DOHH2 (cell line): ENCODE data around the gene ABCG1.
A peak's percentile ranks its signal among the peaks of the same experiment; 100 is the strongest.

ENCODE experiments used
- H3F3A ChIP-seq: fragments of 200-600 bp; sonication (generic), shearing (Covaris generic); 2 replicates; pipeline ENCODE4 v1.6.0; 2016; ENCODE audit warnings: antibody characterized with exemption, mild to moderate bottlenecking; ENCODE audit not compliant: control insufficient read depth, insufficient read depth
- H3K27ac ChIP-seq: fragments of 200-600 bp; sonication (generic); 2 replicates; pipeline ENCODE4 v1.5.1; 2014; ENCODE audit warnings: low read depth, mild to moderate bottlenecking, low read length, moderate library complexity
- H3K27me3 ChIP-seq: fragments of 200-600 bp; sonication (generic); 2 replicates; pipeline ENCODE4 v1.6.1; 2014; ENCODE audit warnings: mild to moderate bottlenecking, low read length, mixed read lengths; ENCODE audit not compliant: control insufficient read depth
- H3K36me3 ChIP-seq: fragments of 200-600 bp; sonication (generic); 2 replicates; pipeline ENCODE4 v1.6.1; 2014; ENCODE audit warnings: mild to moderate bottlenecking, low read length, moderate library complexity, mixed read lengths; ENCODE audit not compliant: control insufficient read depth
- H3K4me1 ChIP-seq: fragments of 200-600 bp; sonication (generic); 2 replicates; pipeline ENCODE4 v1.6.1; 2014; ENCODE audit warnings: mild to moderate bottlenecking, low read length, mixed read lengths; ENCODE audit not compliant: control insufficient read depth
- H3K4me2 ChIP-seq: fragments of 200-600 bp; sonication (generic); 2 replicates; pipeline ENCODE4 v1.6.0; 2014; ENCODE audit warnings: mild to moderate bottlenecking, low read length, moderate library complexity
- H3K4me3 ChIP-seq: fragments of 200-600 bp; sonication (generic); 2 replicates; pipeline ENCODE4 v1.5.1; 2014; ENCODE audit warnings: mild to moderate bottlenecking, low read length, mixed read lengths
- H3K79me2 ChIP-seq: fragments of 200-600 bp; sonication (generic); 2 replicates; pipeline ENCODE4 v1.6.1; 2014; ENCODE audit warnings: mild to moderate bottlenecking, low read length, mixed read lengths; ENCODE audit not compliant: control insufficient read depth
- H3K9me2 ChIP-seq: fragments of 200-600 bp; sonication (generic); replicated peaks from 2 replicates; pipeline ENCODE4 v1.6.1; 2014; ENCODE audit warnings: mild to moderate bottlenecking, low read length, mixed read lengths; ENCODE audit not compliant: control insufficient read depth
- H3K9me3 ChIP-seq: fragments of 200-600 bp; sonication (generic); 2 replicates; pipeline ENCODE4 v1.6.1; 2014; ENCODE audit warnings: antibody characterized with exemption, low read length, mixed read lengths; ENCODE audit not compliant: control insufficient read depth, insufficient read depth
- H4K20me1 ChIP-seq: fragments of 200-600 bp; sonication (generic); 2 replicates; pipeline ENCODE4 v1.6.0; 2014; ENCODE audit warnings: low read depth, mild to moderate bottlenecking, antibody characterized with exemption, low read length, moderate library complexity; ENCODE audit not compliant: control insufficient read depth, insufficient read depth
- CTCF ChIP-seq: fragments of 200-600 bp; sonication (generic); IDR thresholded peaks from one replicate; pipeline ENCODE4 v1.5.1; 2014; ENCODE audit warnings: antibody characterized with exemption, mild to moderate bottlenecking, low read depth, low read length; ENCODE audit not compliant: poor library complexity, severe bottlenecking
- EZH2phosphoT487 ChIP-seq: fragments of 200-600 bp; sonication (generic); IDR thresholded peaks from 2 replicates; pipeline ENCODE4 v1.6.1; 2017; ENCODE audit warnings: borderline replicate concordance, mild to moderate bottlenecking, antibody characterized with exemption, low read length, moderate library complexity, mixed read lengths

Gene ABCG1

GRCh38 chr21:42317826-42318746 lies 99.1 kb downstream of the ABCG1 start:
- H3F3A ChIP-seq: no peaks in the 10 kb centered on the region
- no peaks in the 10 kb centered on the region for H3K36me3 ChIP-seq
- H3K4me2 ChIP-seq: no peak overlapping the region
- no peaks in the 10 kb centered on the region for H3K9me2 ChIP-seq
- no peak overlapping the region for H3K27ac ChIP-seq
- no peaks in the 10 kb centered on the region for H3K9me3 ChIP-seq
- H3K4me1 ChIP-seq: peaks cover 14% of the 10 kb centered on the region
- no peak overlapping the region for H3K4me3 ChIP-seq
- H4K20me1 ChIP-seq: no peaks in the 10 kb centered on the region
- TF ChIP-seq EZH2phosphoT487 (no peak), CTCF (no peak)
- H3K79me2 ChIP-seq: no peaks in the 10 kb centered on the region
- H3K27me3 ChIP-seq: peaks cover 11% of the 10 kb centered on the region

- Histone ChIP-seq H3F3A (no peaks in the 10 kb centered on the region), H3K36me3 (no peaks in the 10 kb centered on the region), H3K79me2 (no peaks in the 10 kb centered on the region), H3K27me3 (peaks cover 20% of the 10 kb centered on the region), H3K4me2 (peak overlapping the region; percentile 48), H3K4me1 (peaks cover 14% of the 10 kb centered on the region), H3K4me3 (peak overlapping the region; percentile 30), H4K20me1 (no peaks in the 10 kb centered on the region), H3K27ac (no peak overlapping the region), H3K9me3 (no peaks in the 10 kb centered on the region), H3K9me2 (no peaks in the 10 kb centered on the region)
- TF ChIP-seq CTCF (no peak), EZH2phosphoT487 (no peak)
Measured at GRCh38 chr21:42319376-42319775, 100.4 kb downstream of the ABCG1 start.

GRCh38 chr21:42319851-42320572 lies 101.1 kb downstream of the ABCG1 start:
- peaks cover 19% of the 10 kb centered on the region for H3K27me3 ChIP-seq
- H3K4me2 ChIP-seq: peak overlapping the region; percentile 48
- no peaks in the 10 kb centered on the region for H3K79me2 ChIP-seq
- H3K27ac ChIP-seq: no peak overlapping the region
- peaks cover 14% of the 10 kb centered on the region for H3K4me1 ChIP-seq
- no peaks in the 10 kb centered on the region for H3K36me3 ChIP-seq
- H3K9me2 ChIP-seq: no peaks in the 10 kb centered on the region
- H4K20me1 ChIP-seq: no peaks in the 10 kb centered on the region
- H3K4me3 ChIP-seq: peak overlapping the region; percentile 30; the same call in 1 of the 2 replicates
- TF ChIP-seq EZH2phosphoT487: no peak
- peak; percentile 17 for TF ChIP-seq CTCF
- H3F3A ChIP-seq: no peaks in the 10 kb centered on the region
- no peaks in the 10 kb centered on the region for H3K9me3 ChIP-seq
